Stimulated activated CD8-positive, alpha-beta memory T cell treated with anti-CD3 and anti-CD28 coated beads, Interleukin-2, amount 100 ng/mL, for 48 hours (primary cell): ENCODE results near the gene GLYAT.
"Not testable (repeated sequence)": the region's sequence is repeated elsewhere in the genome, so short reads cannot be mapped to it uniquely, and the experiment has no call there.

ENCODE experiments used
- DNase-seq, 2 donors: peaks; one replicate each; pipeline ENCODE4 v3.0.0-alpha.2; 2020; ENCODE audit warnings: low read depth in 2 of 2

The GLYAT gene

DNA sequence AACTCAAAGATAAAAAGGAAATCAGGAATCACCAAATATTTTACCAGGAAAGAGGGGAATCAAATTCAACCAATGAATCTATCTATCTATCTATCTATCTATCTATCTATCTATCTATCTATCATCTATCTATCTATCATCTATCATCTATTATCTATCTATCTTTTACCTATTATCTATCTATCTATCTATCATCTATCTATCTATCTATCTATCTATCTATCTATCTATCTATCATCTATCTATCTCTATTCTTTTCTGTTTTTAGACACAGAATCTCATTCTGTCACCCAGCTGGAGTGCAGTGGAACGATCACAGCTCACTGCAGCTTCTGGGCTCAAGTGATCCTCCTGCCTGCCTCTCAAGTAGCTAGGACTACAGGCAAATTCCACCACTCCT is 54.2 kb downstream of the GLYAT start:
- DNase-seq: not testable (repeated sequence)

DNA sequence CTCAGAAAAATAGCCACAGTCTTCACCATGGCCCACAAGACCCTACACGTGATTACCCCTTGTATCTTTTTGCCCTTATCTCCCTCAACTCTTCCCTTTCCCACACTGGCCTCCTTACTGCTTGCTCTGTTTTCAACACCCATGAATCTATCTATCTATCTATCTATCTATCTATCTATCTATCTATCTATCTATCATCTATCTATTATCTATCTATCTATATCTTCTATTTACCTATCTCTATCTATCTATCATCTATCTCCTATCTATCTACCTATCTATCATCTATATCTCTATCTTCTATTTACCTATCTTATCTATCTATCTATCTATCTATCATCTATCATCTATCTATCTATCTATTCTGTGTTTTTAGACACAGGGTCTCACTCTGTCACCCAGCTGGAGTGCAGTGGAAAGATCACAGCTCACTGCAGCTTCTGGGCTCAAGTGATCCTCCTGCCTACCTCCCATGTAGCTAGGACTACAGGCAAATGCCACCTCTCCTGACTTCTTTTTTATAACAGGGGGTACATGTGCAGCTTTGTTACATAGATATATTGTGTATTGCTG is 55.1 kb downstream of the GLYAT start:
- no peak for DNase-seq

- peak; percentile 64 to 71 for DNase-seq
Observed at GRCh38 chr11:58675334-58676155, 56.2 kb downstream of the GLYAT start.

DNA sequence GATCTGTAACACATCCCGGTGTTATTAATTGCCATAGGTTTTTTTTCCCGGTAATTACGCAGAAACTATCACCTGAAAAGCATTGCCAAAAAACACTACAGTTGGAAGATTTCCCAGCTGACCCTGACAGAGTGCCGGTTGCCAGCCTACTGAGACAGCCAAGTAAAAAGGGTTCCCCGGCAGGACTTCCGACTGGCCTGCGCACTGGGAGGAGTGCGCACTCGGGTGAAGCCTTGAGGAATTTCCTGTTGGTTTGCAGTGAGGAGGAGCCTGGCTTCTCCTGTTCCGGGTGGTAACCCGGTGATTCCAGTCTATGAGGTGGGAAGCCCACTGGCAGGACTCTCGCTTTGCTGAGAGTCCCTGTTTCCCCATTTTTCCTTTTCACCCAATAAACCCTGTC is 57.1 kb downstream of the GLYAT start:
- no peak for DNase-seq

DNA sequence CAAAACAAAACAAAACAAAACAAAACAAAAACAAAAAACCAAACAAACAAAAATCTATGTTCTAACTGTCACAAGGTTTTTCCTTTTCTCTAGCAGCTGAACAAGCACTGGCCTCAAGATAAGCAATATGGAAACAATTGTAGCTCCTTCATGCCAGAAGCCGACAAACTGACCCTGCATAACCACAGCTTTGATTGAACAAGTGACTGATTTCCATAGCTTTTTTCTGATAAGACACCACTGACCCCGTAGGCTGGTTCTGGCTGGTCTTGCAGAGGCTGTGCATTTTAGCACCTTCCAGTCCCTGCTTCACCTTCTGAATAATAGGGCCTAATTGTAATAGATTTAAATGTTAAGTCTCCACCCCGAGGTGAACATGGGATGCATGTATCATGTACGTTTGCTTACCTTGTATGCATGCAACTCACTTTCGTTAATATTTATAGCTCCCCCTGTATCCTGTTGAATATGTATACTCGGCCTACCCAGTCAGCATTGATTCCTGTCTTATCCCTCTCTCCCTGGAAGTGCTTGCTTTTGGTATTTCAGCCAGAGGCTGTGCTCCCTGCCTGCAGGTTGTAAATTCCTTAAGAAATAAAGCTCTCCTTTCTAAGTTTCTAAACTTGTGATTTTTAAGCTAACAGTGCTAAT is 59.6 kb downstream of the GLYAT start:
- DNase-seq: no peak

DNA sequence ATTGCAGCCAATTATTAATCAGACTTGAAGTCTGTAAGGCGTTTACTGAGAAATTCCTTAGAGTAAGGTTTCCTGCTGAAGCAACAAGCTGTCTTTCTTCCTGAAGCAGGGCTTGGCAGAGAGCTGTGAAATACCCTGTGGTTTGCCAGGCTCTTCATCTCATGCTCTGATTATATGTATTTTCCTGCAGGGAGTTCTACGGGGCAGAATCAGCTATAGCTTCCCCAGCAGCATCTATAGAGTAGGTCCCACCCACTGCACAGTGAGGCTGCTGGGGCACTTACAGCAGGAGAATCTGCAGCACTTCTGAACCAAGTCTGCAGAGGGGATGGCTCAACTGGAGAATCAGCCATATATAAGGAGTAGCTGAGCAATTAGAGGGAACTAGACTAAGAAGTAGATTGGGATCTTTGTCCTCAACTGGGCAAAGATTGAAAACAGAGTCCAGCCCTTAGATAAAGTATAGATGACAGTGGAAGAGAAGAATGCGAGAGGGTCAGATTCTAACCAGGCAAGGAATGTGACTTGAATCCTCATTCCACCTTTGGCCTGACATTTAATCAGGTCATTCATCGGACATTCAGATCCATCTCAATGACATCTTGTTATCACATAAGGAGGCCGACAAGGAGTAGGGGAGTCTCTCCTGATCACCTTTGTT is 71.7 kb downstream of the GLYAT start:
- no peak for DNase-seq

DNA sequence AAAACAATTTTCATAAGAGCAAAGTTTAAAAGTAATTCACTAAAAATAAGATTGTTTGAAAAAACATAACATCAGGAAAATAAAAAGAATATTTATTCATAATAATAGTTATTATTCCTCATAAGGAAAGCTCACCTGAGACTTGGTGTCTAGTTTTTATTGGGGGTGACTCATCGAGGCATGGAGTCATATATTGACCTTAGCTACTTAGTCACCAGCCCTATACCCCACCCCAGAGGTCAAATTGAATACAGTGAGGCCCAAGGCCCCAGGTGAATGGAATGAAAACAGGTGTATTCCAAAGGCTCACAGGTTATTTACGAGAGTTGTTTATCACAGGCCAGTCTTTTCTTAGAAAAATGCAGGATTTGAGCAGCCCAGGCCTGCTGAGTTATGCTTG is 72.3 kb downstream of the GLYAT start:
- no peak for DNase-seq
